Stimulated activated CD4-positive, alpha-beta T cell treated with anti-CD3 and anti-CD28 coated beads, Interleukin-2, amount 100 ng/mL, for 4 hours (primary cell): Measurements from ENCODE around the gene DMD.

ENCODE experiments used
- DNase-seq: peaks from one replicate; pipeline ENCODE4 v3.0.0-alpha.2; 2020; ENCODE audit warnings: low read depth

Gene DMD

DNA sequence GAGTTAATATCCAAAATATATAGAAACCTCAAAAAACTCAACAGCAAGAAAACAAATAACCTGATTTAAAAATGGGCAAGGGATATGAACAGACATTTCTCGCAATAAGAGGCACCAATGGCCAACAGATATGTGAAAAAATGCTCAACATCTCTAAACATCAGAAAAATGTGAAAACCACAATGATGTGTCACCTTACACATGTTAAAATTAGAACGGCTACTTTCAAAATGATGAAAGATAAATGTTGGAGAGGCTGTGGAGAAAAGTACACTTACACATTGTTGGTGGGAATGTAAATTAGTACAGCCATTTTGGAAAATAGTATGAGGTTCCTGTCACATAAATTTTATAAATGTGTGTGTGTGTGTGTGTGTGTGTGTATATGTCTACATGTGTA, 731.3 kb downstream of the DMD start:
- no peak for DNase-seq

DNA sequence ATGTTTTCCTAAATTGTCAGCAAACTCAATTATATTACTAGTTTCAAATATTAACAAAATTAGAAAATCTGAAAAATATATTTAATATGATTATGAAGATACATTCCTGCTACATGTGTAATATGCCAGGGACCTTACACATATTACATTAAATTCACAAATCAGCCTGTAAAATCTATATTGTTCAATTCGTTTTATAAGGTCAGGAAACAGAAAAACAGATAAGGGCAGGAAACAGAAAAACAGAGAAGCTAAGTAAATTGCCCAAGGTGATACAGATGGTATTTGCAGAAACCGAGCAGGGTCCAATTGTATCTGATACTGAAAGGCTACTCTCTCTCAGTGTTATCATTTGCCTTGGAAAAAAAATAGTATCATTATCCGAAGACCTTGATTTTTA, 739.0 kb downstream of the DMD start:
- DNase-seq: no peak

- DNase-seq: no peak
Observed at GRCh38 chrX:32455704-32456103, 755.6 kb downstream of the DMD start.

DNA sequence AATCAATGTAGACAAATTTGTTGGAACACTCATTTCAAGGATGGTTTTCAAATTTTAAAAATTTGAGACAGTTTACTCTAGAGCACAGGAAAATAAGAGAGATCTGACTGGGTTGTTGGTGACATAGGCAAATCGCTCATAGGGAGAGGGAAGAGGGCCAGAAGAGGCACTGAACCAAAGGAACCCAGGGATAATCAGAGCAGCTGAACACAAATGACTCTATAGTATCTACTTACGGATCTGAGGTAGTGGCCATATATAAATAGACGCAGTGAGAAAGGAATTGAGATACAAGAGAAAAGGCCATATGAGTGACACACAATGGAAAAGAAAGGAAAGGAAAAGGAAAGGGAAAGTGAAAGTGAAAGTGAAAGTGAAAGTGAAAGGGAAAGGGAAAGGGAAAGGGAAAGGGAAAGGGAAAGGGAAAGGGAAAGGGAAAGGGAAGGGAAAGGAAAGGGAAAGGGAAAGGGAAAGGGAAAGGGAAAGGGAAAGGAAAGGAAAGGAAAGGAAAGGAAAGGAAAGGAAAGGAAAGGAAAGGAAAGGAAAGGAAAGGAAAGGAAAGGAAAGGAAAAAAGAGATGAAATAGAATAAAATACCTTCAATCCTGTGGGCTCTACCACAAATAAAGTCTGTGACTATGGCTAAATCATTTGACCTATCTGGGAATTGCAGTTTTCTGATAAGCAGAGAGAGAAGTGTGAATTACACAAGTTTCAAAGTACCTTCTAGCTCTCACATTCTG, 759.2 kb downstream of the DMD start:
- DNase-seq: no peak

GRCh38 chrX:32448945-32449344, 762.4 kb downstream of the DMD start:
- no peak for DNase-seq

GRCh38 chrX:32448320-32448719, 763.0 kb downstream of the DMD start:
- DNase-seq: no peak

GRCh38 chrX:32447640-32448039, 763.7 kb downstream of the DMD start:
- no peak for DNase-seq

DNA sequence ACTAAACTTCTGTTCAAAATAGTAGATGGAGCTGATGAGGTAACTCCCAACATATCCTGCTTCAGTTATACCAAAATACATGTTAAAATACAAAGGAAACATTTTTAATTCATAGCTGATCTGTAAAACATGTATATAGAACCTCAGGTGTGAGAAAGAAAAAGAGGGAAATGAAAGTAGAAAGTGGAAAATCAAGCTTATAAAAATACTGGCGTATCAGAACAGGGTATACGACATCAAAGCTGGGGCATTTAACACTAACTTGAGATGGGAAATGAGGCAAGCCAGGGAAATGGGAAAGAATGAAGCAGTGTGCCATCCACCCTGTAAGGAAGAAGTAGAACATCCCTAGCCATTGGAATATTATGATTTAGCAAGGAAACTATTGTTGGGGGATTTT, 767.5 kb downstream of the DMD start:
- DNase-seq: no peak

GRCh38 chrX:32421266-32421665, 790.1 kb downstream of the DMD start:
- no peak for DNase-seq

GRCh38 chrX:32408389-32408788, 803.0 kb downstream of the DMD start:
- DNase-seq: peak; percentile 0

DNA sequence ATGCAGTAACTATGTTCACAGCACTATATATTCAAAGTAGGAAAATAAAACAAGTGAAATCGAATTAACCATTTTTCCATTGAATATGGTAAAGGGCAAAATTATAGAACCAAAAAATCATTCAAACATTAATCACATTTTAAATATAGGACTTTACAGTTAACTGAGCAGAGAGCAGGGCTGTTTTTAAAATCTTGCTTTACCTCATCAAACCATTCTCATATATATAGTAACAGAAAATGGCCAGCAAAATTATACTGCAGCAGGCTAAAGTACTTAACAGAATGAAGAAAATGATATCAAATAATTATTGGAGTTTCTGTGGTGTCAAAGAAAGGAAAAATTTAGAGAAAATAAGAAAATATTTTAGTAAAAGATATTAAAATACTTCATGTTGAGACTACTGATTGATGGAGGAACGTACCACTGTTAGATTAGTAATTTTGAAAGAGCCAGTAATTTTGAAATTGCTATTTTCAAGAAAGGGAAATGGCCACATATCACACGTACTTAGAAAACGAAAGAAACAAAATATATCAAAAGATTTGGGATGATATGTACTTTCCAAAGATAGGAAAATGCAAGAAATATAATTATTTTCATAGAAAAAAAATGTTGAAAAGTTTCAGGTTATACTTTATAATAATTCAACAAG, 813.7 kb downstream of the DMD start:
- no peak for DNase-seq

GRCh38 chrX:32395878-32396277, 815.5 kb downstream of the DMD start:
- DNase-seq: no peak

DNA sequence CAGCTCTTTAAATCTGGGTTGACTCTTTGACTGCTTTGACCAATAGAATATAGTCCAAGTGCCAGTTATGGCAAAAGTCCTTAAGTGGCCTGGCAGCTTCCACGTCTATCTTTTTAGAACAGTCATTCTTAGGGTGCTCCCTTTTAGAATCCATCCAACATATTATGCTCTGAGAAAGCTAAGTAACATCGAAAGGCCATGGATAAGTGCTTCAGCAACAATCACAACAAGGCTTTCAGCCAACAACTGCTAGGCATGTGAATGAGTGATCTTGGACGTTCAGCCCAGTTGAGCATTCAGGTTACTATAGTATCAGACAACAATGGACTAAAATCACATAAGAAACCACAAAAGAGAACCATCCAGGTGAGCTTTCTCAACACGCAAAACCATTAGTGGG, 818.7 kb downstream of the DMD start:
- DNase-seq: no peak

DNA sequence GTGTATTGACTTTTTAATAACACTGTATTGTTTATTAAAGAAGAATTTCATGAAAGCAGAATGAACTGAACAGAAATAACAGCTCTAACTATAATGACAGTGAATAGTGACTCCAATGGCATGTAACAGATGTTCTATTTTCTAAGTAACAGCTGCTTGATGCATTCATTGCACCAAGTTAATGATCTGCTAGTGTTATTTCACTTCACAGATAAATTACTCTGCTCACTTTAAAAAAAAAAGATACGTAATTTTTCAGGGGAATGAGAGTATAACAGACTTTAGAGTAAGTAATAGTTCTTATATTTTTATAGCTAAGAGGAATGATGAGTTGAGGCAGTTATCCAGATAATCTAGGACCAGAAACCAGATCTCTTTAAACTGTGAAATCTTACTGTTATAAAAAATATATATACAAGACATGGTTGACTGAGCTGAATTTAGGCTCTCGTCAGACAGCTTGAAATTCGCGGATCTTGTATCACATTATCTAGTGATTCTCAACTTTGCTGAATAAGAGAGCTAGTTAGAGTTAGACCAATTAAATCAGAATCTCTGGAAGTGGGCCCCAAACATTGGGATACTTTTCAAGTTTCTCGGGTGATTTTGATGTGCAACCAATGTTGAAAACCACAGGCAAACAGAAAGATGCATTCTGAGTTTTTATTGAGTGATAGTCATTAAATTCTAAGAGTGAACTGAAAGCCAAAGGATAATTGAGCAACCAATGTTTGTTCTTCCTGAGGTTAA, 840.7 kb downstream of the DMD start:
- DNase-seq: no peak

GRCh38 chrX:32293962-32294700, 917.2 kb downstream of the DMD start:
- DNase-seq: no peak

- no peak for DNase-seq
Observed at GRCh38 chrX:32289356-32289755, 922.0 kb downstream of the DMD start.

DNA sequence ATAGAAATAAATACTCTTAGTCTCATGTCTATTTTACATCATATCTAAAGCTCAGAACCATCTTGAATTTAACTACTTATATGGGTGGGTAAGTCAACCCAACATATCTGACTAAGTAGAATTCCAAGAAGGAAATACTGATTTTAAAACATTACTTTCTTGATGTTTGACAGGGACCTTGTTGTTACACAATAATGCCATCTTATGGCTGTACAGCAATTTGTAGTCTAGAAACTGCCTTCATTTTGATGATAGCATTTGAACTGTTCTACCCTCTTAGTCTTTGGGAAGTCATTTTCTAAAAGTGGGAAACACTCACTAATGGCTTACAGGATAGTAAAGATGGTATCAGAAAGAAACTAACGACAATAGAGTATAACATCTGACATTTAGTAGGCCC, 929.5 kb downstream of the DMD start:
- DNase-seq: no peak

GRCh38 chrX:32280921-32281320, 930.4 kb downstream of the DMD start:
- DNase-seq: no peak

- DNase-seq: no peak
Observed at GRCh38 chrX:32280489-32280888, 930.9 kb downstream of the DMD start.

DNA sequence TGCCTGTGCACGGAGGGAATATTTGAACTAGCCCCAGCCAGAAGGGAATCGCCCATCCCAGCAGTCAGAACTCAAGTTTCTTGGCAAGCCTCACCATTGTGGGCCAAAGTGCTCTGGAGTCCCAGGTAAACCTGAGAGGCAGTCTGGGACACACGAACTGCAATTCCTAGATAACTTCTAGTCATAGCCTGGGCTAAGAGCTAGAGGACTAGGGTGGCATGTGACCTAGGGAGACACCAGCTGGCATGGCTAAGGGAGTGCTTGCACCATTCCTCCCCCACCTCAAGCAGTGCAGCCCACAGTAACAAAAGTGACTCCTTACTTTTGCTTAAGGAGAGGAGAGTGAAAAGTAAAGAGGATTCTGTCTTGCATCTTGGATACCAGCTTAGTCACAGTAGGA, 935.2 kb downstream of the DMD start:
- no peak for DNase-seq

DNA sequence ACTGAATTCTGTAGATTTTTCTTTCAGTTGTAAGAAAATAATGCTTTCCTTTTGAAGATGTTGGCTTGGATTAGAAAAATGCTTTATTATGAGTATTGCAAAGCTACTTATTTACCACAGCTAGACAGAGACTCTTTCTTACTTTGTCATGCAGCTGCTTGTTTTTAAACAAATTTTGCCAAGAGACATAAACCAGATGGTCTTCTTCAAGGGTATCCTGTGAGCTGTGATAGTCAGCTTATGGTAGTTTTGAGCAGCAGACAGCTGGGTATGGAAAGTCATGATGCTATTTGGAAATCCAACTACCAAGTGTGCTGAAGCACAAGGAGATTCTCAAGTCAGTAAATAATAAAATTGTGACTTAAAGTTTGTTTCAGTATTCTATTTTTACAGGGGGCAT, 941.5 kb downstream of the DMD start:
- DNase-seq: no peak

- DNase-seq: no peak
Observed at GRCh38 chrX:32268207-32268606, 943.1 kb downstream of the DMD start.

DNA sequence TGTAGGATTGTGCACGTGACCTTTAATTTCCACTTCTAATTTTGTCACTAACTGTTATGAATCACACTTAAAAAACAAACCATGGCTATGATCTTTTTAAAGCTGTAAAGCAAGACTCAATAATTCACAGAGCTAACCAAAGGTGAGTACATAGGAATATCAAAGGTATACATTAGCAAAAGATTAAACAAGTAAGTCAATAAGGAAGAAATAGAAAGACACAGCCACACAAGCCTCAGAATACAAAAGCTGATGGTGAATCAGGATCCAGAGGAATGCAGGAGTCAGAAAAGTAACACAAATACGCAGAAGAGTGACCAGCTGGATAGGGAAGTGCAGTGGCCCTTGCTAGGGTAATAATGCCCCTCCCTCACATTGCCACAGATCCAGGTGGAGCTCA, 943.6 kb downstream of the DMD start:
- DNase-seq: no peak
